Kidney (tissue), 14 donors: ENCODE measurements around the gene MAP3K13. TPM values are rescaled to one million over a fixed set of nuclear protein-coding genes. Genes with fewer than 3 reads are reported as not detected.

Experiments
- DNase-seq, 5 donors: peaks; one replicate each; pipeline ENCODE4 v3.0.0-alpha.2; 2013 to 2020
- FAIRE-seq: peaks from 2 replicates; lab custom pipeline; 2012; peaks lifted over from hg19 to GRCh38; lab: Jason Lieb, UNC
- H3K27ac ChIP-seq, 2 donors: one replicate each; pipeline ENCODE4 v1.7.0; 2013; ENCODE audit warnings: low read depth in 2 of 2, low read length in 2 of 2, inconsistent platforms in 1 of 2
- H3K27me3 ChIP-seq: one replicate; pipeline ENCODE4 v1.7.1; 2013; ENCODE audit warnings: low read length, inconsistent platforms; ENCODE audit not compliant: control insufficient read depth, insufficient read depth
- H3K36me3 ChIP-seq, 3 donors: one replicate each; pipeline versions ENCODE4 v1.7.0 to v1.7.1; 2013; ENCODE audit warnings: low read length in 3 of 3, control low read depth in 1 of 3, inconsistent platforms in 1 of 3; ENCODE audit not compliant: insufficient read depth in 3 of 3, control insufficient read depth in 2 of 3
- H3K4me1 ChIP-seq, 3 donors: one replicate each; pipeline versions ENCODE4 v1.7.0 to v1.7.1; 2013; ENCODE audit warnings: low read length in 3 of 3, inconsistent platforms in 1 of 3, low read depth in 1 of 3; ENCODE audit not compliant: control insufficient read depth in 2 of 3, insufficient read depth in 2 of 3
- H3K4me3 ChIP-seq, 3 donors: one replicate each; pipeline versions ENCODE4 v1.7.0 to v1.8.1; 2013; ENCODE audit warnings: low read length in 3 of 3, control low read depth in 1 of 3, inconsistent platforms in 1 of 3
- H3K9ac ChIP-seq, 3 donors: one replicate each; pipeline versions ENCODE4 v1.7.0 to v1.7.1; 2013; ENCODE audit warnings: low read length in 3 of 3, control low read depth in 1 of 3, inconsistent platforms in 1 of 3
- H3K9me3 ChIP-seq, 3 donors: one replicate each; pipeline versions ENCODE4 v1.7.0 to v1.7.1; 2013; ENCODE audit warnings: low read length in 3 of 3, control low read depth in 1 of 3, inconsistent platforms in 1 of 3; ENCODE audit not compliant: control insufficient read depth in 2 of 3, insufficient read depth in 1 of 3
- intact Hi-C: fragments of 100-400 bp; cut with DNase I; formaldehyde crosslinking; loops from one replicate; pipeline ENCODE4 v1.11.1; 2022
- polyA plus RNA-seq: library from polyadenylated mRNA; stranded (reverse); fragments of 350-450 nt; fragmentation: Illumina TruSeq; extraction: RNeasy Lipid Tissue Mini Kit (QIAGEN cat#74804); gene quantifications from one replicate; pipeline ENCODE4 v1.2.3, GENCODE V29; 2014; ENCODE audit warnings: low read depth, low replicate concordance; ENCODE audit not compliant: insufficient read depth
- total RNA-seq: library from RNA; stranded (reverse); fragmentation: NEBNext Ultra II Directional; extraction: Animal tissue kit (Norgen Biotek cat#: 25700); gene quantifications from one replicate; pipeline ENCODE4 v1.2.1, GENCODE V29; 2021
- TF ChIP-seq, protein P1 (sequence below): IDR thresholded peaks from 3 replicates; pipeline ENCODE4 v1.5.1; 2012; ENCODE audit warnings: mild to moderate bottlenecking, moderate library complexity, borderline replicate concordance; ENCODE audit not compliant: insufficient read depth; ENCODE audit errors: extremely low read depth
- donor health status: control.
- donor health status: control.
- donor health status: control.
- donor health status: control.
- donor health status: control.
- donor health status: DM: yes; HTN: yes; CAD: no.
- donor health status: Normal renal cell carcinoma (clear cell type).

Gene MAP3K13
- total and polyA plus RNA-seq, 2 donors from 2014 or later, result 33.0 to 44.1 TPM

DNA sequence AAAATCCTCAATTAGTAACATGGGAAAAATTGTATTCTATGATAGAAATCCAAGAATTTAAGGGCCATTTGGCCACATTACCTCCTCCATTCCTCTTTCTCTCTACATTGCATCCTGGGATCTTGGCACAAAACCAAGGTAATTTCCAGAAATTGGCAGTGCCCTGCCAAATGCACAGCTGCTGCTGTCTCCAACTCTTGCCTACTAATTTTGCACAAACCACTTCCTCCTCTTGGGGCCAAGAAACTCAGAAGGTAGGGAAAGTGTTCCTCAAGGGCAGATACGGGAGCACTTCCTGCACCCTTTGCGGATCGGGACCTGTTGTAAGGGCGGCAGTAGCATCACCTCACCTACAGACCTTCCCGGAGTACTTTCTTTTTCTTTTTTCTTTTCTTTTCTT, 57.8 kb downstream of the MAP3K13 start:
- H3K36me3 ChIP-seq, result no peaks in the 10 kb centered on the region
- intact Hi-C loops, result no loop called here
- H3K27me3 ChIP-seq, result no peaks in the 10 kb centered on the region
- no peaks in the 10 kb centered on the region for H3K4me1 ChIP-seq
- no peak for FAIRE-seq
- no peak overlapping the region for H3K4me3 ChIP-seq
- no peaks in the 10 kb centered on the region for H3K9me3 ChIP-seq
- DNase-seq, result no peak
- no peak overlapping the region for H3K9ac ChIP-seq
- H3K27ac ChIP-seq, result no peak overlapping the region
- TF ChIP-seq, protein P1, sequence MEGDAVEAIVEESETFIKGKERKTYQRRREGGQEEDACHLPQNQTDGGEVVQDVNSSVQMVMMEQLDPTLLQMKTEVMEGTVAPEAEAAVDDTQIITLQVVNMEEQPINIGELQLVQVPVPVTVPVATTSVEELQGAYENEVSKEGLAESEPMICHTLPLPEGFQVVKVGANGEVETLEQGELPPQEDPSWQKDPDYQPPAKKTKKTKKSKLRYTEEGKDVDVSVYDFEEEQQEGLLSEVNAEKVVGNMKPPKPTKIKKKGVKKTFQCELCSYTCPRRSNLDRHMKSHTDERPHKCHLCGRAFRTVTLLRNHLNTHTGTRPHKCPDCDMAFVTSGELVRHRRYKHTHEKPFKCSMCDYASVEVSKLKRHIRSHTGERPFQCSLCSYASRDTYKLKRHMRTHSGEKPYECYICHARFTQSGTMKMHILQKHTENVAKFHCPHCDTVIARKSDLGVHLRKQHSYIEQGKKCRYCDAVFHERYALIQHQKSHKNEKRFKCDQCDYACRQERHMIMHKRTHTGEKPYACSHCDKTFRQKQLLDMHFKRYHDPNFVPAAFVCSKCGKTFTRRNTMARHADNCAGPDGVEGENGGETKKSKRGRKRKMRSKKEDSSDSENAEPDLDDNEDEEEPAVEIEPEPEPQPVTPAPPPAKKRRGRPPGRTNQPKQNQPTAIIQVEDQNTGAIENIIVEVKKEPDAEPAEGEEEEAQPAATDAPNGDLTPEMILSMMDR, result no peak

DNA sequence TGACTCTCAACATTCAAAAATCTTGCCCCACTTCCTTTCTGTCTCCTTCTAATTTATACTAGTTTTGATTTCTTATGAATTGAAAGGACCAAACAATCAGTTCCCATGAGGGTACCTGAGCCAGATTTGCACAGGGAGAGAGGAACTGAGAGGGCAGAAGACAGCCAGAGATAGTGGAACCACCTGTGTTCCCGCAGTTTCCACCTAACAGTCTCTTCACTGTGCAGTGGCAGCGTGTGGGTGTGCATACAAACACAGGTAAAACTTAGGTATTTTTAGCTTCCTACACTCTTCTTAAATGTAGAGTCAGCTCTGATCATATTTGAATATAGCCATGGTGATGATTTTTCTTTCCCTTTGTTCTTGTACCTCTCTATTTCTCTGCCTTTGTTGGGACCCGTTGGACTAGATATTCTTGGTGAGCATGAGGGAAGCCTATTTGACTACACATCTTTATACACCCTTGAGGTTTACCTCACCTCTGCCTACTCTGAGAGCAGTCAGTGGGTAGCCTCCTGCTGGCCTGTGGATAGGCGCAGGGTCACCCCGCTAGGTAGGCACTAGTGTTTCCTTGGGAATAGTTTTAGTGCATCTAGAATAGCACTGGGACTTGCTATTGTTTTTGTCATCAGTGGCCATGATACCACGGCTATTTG, 58.8 kb downstream of the MAP3K13 start:
- Histone ChIP-seq H3K9ac (no peak overlapping the region), H3K9me3 (no peaks in the 10 kb centered on the region), H3K27me3 (no peaks in the 10 kb centered on the region), H3K36me3 (no peaks in the 10 kb centered on the region), H3K4me1 (no peaks in the 10 kb centered on the region), H3K4me3 (no peak overlapping the region), H3K27ac (no peak overlapping the region)
- TF ChIP-seq, protein P1, result no peak
- intact Hi-C loops, result no loop called here
- FAIRE-seq (no peak), DNase-seq (no peak)

DNA sequence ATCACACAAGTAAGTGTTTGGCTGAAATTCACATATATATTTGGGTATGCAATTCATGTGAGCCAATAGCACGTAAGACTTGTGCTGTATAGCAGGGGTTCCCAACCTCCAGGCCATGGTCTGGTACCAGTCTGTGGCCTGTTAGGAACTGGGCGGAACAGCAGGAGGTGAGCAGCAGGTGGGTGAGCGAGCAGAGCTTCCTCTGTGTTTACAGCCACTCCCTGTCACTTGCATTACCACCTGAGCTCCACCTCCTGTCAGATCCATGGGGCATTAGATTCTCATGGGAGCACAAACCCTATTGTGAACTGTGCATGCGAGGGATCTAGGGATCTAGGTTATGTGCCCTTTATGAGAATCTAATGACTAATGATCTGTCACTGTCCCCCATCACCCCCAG, 59.7 kb downstream of the MAP3K13 start:
- no peak overlapping the region for H3K27ac ChIP-seq
- intact Hi-C loops, result no loop called here
- no peak overlapping the region for H3K9ac ChIP-seq
- DNase-seq, result no peak
- H3K27me3 ChIP-seq, result no peaks in the 10 kb centered on the region
- no peak for FAIRE-seq
- no peaks in the 10 kb centered on the region for H3K4me1 ChIP-seq
- TF ChIP-seq, protein P1, result no peak
- H3K9me3 ChIP-seq, result no peaks in the 10 kb centered on the region
- no peaks in the 10 kb centered on the region for H3K36me3 ChIP-seq
- H3K4me3 ChIP-seq, result no peak overlapping the region

DNA sequence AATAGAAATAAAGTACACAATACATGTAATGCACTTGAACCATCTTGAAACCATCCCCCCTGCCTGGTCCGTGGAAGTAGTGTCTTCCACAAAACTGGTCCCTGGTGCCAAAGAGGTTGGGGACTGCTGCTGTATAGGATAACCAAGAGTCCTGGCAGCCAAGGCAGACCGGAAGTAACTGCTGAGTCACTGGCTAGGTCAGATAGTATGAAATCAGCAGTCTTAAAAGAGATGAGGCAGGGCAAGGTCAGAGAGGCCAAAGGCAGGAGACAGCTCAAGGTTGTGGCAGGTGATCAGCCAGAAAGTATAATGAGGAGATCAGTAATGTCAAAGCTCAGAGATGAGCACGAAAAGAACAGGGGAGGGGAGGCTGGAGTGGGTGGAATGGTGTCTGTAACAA, 60.2 kb downstream of the MAP3K13 start:
- DNase-seq, result no peak
- Histone ChIP-seq H3K4me3 (no peak overlapping the region), H3K4me1 (no peaks in the 10 kb centered on the region), H3K9me3 (no peaks in the 10 kb centered on the region), H3K27ac (no peak overlapping the region), H3K36me3 (no peaks in the 10 kb centered on the region), H3K27me3 (no peaks in the 10 kb centered on the region), H3K9ac (no peak overlapping the region)
- TF ChIP-seq, protein P1, result no peak
- intact Hi-C loops, result no loop called here
- no peak for FAIRE-seq
